DND-41 (cell line): ENCODE results near the gene SNTA1.

Experiments used
- CTCF ChIP-seq: IDR thresholded peaks from 2 replicates; pipeline ENCODE4 v1.5.1; 2012; ENCODE audit warnings: borderline replicate concordance, low read length, moderate library complexity, mild to moderate bottlenecking; ENCODE audit not compliant: poor library complexity, severe bottlenecking; ENCODE audit errors: extremely low read depth
- EZH2 ChIP-seq: IDR thresholded peaks from 3 replicates; pipeline ENCODE4 v1.6.1; 2012; ENCODE audit warnings: borderline replicate concordance, low read depth, mild to moderate bottlenecking, moderate library complexity, low read length, inconsistent platforms; ENCODE audit not compliant: severe bottlenecking

DNA sequence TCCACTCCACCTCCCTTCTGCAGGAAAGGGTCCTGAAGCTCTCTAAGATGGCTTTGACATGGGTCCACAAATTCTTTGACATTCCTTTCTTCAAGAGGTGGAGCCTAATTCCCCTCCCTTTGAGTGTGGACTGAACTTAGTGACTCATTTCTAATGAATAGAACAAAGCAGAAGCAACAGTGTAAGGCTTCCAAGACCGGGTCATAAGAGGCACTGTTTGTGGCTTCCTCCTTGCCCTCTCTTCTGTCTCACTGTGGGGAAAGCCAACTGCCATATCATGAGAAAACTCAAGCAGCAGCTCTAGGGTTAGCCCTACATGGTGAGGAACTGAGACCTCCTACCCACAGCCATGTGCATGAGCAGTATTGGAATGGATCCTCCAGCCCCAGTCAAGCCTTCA lies 36.3 kb downstream of the SNTA1 start:
- no peak for TF ChIP-seq CTCF
- no peak for TF ChIP-seq EZH2
